Measurements from ENCODE around the gene HOXA7. TPM values are rescaled to one million over a fixed set of nuclear protein-coding genes. Genes with fewer than 3 reads are reported as not detected.

The HOXA7 gene
- not detected for total RNA-seq

- no peak for ATAC-seq
- no peak for DNase-seq (ENCODE audit: low spot score)
Measured at GRCh38 chr7:27156508-27156898, at the start of gene HOXA7. HOXA7 (minus strand) TSS chr7:27156675; CDS start chr7:27156545, 130 bp downstream.

- DNase-seq (ENCODE audit: low spot score) (no peak), ATAC-seq (no peak)
Measured at GRCh38 chr7:27205325-27206280, 49.1 kb upstream of the HOXA7 start.

GRCh38 chr7:27204851-27205322, 48.4 kb upstream of the HOXA7 start:
- ATAC-seq, result no peak

GRCh38 chr7:27203964-27204594, 47.6 kb upstream of the HOXA7 start:
- DNase-seq (ENCODE audit: low spot score) (peak; percentile 2), ATAC-seq (no peak)

More at GRCh38 chr7:27204851-27205322, 48.4 kb upstream of the HOXA7 start:
- DNase-seq (ENCODE audit: low spot score), result peak; percentile 43

- DNase-seq (ENCODE audit: low spot score) (peak; percentile 15), ATAC-seq (no peak)
Measured at GRCh38 chr7:27203365-27203953, 47.0 kb upstream of the HOXA7 start.

- ATAC-seq (no peak), DNase-seq (ENCODE audit: low spot score) (no peak)
Measured at GRCh38 chr7:27202862-27203134, 46.3 kb upstream of the HOXA7 start.

GRCh38 chr7:27202018-27202861, 45.8 kb upstream of the HOXA7 start:
- ATAC-seq (peak; percentile 10), DNase-seq (ENCODE audit: low spot score) (peak; percentile 39)

GRCh38 chr7:27201580-27202017, 45.1 kb upstream of the HOXA7 start:
- DNase-seq (ENCODE audit: low spot score) (peak; percentile 38), ATAC-seq (peak; percentile 29)

- DNase-seq (ENCODE audit: low spot score) (peak; percentile 30), ATAC-seq (peak; percentile 50)
Measured at GRCh38 chr7:27200761-27201579, 44.5 kb upstream of the HOXA7 start.

GRCh38 chr7:27199849-27200760, 43.6 kb upstream of the HOXA7 start, which contains the start of gene HOXA13:
HOXA13 (minus strand) TSS chr7:27200091; CDS start chr7:27200077, 14 bp downstream.
- peak; percentile 50 for ATAC-seq
- DNase-seq (ENCODE audit: low spot score), result peak; percentile 36

GRCh38 chr7:27198871-27199801, 42.7 kb upstream of the HOXA7 start:
- no peak for ATAC-seq
- peak; percentile 38 for DNase-seq (ENCODE audit: low spot score)

GRCh38 chr7:27198138-27198841, 41.8 kb upstream of the HOXA7 start:
- ATAC-seq, result no peak
- peak; percentile 37 for DNase-seq (ENCODE audit: low spot score)

GRCh38 chr7:27197137-27198042, 40.9 kb upstream of the HOXA7 start:
- DNase-seq (ENCODE audit: low spot score) (no peak), ATAC-seq (no peak)

- peak; percentile 78 for DNase-seq (ENCODE audit: low spot score)
- peak; percentile 78 for ATAC-seq
Measured at GRCh38 chr7:27196287-27196767, 39.9 kb upstream of the HOXA7 start.

GRCh38 chr7:27194686-27195379, 38.4 kb upstream of the HOXA7 start:
- DNase-seq (ENCODE audit: low spot score) (no peak), ATAC-seq (no peak)
